AG10803 (cell line): ENCODE measurements around the gene PPT1.

ENCODE experiments used
- DNase-seq: peaks from one replicate; pipeline ENCODE4 v3.0.0; 2010; ENCODE audit warnings: low read depth
- H3K4me3 ChIP-seq: 2 replicates; pipeline ENCODE4 v1.5.1; 2011; ENCODE audit warnings: mild to moderate bottlenecking, low read length, control low read depth
- CTCF ChIP-seq: conservative IDR thresholded peaks from 2 replicates; pipeline ENCODE4 v1.5.1; 2011; ENCODE audit warnings: mild to moderate bottlenecking, low read length, control low read depth, inconsistent platforms

The PPT1 gene

GRCh38 chr1:40105028-40105427 is 8.0 kb upstream of the PPT1 start:
- no peak for DNase-seq
- no peak overlapping the region for H3K4me3 ChIP-seq

GRCh38 chr1:40102896-40103295 is 5.8 kb upstream of the PPT1 start:
- H3K4me3 ChIP-seq = no peak overlapping the region
- no peak for DNase-seq
- no peak for TF ChIP-seq CTCF

More at GRCh38 chr1:40105028-40105427, 8.0 kb upstream of the PPT1 start:
- TF ChIP-seq CTCF = no peak

- no peak overlapping the region for H3K4me3 ChIP-seq
- no peak for TF ChIP-seq CTCF
- DNase-seq = no peak
These were observed 5.0 kb upstream of the PPT1 start for GRCh38 chr1:40102038-40102437.

- no peak for TF ChIP-seq CTCF
These were observed 441 bp downstream of the PPT1 start for GRCh38 chr1:40096646-40096976.

GRCh38 chr1:40095806-40096205 is 1.2 kb downstream of the PPT1 start:
- no peak for TF ChIP-seq CTCF
- no peak for DNase-seq
- H3K4me3 ChIP-seq = no peak overlapping the region

More at GRCh38 chr1:40096646-40096976, 441 bp downstream of the PPT1 start:
- no peak for DNase-seq
- H3K4me3 ChIP-seq = peak overlapping the region; percentile 81

- DNase-seq = no peak
- H3K4me3 ChIP-seq = no peak overlapping the region
These were observed 2.5 kb downstream of the PPT1 start for GRCh38 chr1:40094466-40095110.

More at GRCh38 chr1:40094466-40095110, 2.5 kb downstream of the PPT1 start:
- no peak for TF ChIP-seq CTCF
